Skeletal muscle satellite cell (primary cell): ENCODE measurements around the gene ACADS.
A peak's percentile ranks its signal among the peaks of the same experiment; 100 is the strongest.

ENCODE experiments used
- H3K27me3 ChIP-seq: 2 replicates; pipeline ENCODE4 v1.7.0; 2013; ENCODE audit warnings: low read length; ENCODE audit not compliant: control insufficient read depth, insufficient read depth
- H3K36me3 ChIP-seq: 2 replicates; pipeline ENCODE4 v1.7.0; 2013; ENCODE audit warnings: mild to moderate bottlenecking, control low read depth, low read length; ENCODE audit not compliant: insufficient read depth
- H3K4me1 ChIP-seq: 2 replicates; pipeline ENCODE4 v1.7.0; 2013; ENCODE audit warnings: low read length; ENCODE audit not compliant: control insufficient read depth, insufficient read depth
- H3K4me2 ChIP-seq: 2 replicates; pipeline ENCODE4 v1.7.0; 2013; ENCODE audit warnings: mild to moderate bottlenecking, low read length
- H3K4me3 ChIP-seq: 2 replicates; pipeline ENCODE4 v1.7.0; 2013; ENCODE audit warnings: low read length
- H3K9ac ChIP-seq: 2 replicates; pipeline ENCODE4 v1.7.0; 2013; ENCODE audit warnings: mild to moderate bottlenecking, low read depth, low read length, moderate library complexity
- H3K9me3 ChIP-seq: replicated peaks from 2 replicates; pipeline ENCODE4 v1.7.0; 2013; ENCODE audit warnings: mild to moderate bottlenecking, control low read depth, low read length

The ACADS gene

DNA sequence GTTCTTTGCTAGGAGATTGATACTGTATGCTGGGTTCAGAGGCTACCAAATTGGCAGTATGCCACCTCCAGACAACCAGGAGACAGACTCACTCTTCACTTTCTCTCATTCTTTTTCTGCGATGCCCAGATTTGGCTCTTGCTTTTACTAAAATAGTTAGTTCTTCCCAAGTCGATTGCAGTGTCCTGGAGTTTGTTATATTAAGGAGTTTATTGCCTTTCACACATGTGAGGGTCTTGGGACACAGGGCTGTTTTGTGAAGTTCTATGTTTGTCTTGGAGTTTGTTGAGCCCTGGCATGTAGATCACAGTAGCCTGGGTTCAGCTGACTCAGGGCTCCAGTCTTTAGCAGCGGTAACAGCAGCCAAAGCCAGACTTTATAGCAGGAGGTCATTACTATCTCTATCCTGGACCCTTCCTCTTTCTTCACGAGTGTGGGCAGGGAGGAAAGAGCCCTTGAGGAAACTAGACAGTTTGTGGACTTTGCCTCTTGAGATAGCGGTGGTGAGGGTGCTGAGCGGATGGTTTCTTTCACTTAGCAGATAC is 37.0 kb upstream of the ACADS start:
- Histone ChIP-seq H3K36me3 (no peaks in the 10 kb centered on the region), H3K27me3 (no peaks in the 10 kb centered on the region), H3K4me2 (peak overlapping the region; percentile 93), H3K4me3 (peak overlapping the region; percentile 91), H3K4me1 (peaks cover 23% of the 10 kb centered on the region), H3K9me3 (no peaks in the 10 kb centered on the region), H3K9ac (peak overlapping the region; percentile 94)

DNA sequence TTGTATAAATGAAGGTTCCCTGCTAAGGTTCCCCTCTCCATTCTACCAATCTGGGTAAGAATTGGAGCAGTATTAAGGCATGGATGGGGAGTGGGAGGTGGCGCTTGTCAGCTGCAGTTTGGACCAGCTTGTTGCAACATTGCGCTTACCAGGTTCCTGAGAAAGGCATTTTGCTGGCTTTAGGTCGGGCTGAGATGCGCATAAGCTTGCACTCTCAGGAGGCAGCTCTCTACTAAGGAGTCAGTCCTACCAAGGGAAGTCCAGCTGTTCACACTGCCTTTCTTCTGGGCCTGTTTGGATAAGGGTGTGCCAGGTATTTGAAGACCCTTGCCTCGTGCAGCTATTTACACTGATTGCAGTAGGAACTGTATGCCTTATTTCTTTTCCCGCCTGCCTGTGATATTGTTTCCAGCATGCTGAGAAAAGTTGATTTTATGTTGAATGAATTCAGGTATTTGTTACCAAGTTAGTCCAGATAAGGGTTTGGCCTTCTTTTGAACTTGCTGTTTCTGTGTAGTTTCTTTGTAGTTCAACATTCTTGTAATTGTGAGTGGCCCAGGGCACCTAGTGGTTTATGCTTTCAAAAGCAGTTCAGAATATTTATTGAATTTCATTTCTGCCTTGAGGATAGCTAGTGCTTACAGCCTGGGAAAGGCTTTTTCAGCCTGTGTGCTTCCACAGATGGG is 36.1 kb upstream of the ACADS start:
- peaks cover 5% of the 10 kb centered on the region for H3K36me3 ChIP-seq
- peak overlapping the region; percentile 91 for H3K4me3 ChIP-seq
- H3K4me2 ChIP-seq = peak overlapping the region; percentile 93
- H3K4me1 ChIP-seq = peaks cover 23% of the 10 kb centered on the region
- H3K9me3 ChIP-seq = no peaks in the 10 kb centered on the region
- no peak overlapping the region for H3K9ac ChIP-seq
- no peaks in the 10 kb centered on the region for H3K27me3 ChIP-seq

DNA sequence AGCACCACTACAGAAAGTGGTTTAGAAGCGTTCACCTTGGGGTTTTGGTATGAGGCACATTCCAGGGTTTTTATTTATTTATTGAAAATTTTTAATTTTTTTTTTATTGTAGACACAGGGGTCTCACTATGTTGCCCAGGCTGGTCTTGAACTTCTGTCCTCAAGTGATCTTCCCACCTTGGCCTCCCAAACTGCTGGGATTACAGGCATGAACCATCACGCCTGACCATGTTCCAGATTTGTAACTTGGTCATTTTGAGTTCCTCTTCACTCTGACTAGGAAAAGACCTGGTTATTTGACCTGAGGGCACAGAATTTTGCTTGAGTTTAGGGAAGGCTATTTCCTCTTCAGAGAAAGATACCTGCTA is 35.6 kb upstream of the ACADS start:
- peaks cover 23% of the 10 kb centered on the region for H3K4me1 ChIP-seq
- no peaks in the 10 kb centered on the region for H3K9me3 ChIP-seq
- peaks cover 10% of the 10 kb centered on the region for H3K36me3 ChIP-seq
- H3K4me3 ChIP-seq = no peak overlapping the region
- H3K9ac ChIP-seq = no peak overlapping the region
- H3K27me3 ChIP-seq = no peaks in the 10 kb centered on the region
- peak overlapping the region; percentile 93 for H3K4me2 ChIP-seq

DNA sequence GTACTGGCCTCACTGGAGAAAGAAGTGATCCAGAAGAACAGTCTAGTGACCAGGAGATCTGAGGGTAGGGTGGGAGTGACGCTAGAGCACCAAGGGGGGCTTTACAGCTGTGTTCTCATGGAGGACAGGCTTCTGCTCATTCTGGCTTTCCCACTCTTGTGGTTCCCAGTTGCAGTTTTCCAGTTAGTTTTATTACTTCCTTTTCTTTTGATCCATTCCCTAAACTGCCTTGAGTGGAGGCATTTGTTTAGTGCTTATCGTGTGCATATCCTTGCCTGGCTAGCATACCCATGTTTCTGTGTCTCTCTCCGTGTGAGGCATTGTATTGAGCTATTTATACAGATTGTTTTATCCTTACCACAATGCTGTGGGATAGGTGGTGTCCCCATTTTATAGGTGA is 34.6 kb upstream of the ACADS start:
- no peaks in the 10 kb centered on the region for H3K27me3 ChIP-seq

DNA sequence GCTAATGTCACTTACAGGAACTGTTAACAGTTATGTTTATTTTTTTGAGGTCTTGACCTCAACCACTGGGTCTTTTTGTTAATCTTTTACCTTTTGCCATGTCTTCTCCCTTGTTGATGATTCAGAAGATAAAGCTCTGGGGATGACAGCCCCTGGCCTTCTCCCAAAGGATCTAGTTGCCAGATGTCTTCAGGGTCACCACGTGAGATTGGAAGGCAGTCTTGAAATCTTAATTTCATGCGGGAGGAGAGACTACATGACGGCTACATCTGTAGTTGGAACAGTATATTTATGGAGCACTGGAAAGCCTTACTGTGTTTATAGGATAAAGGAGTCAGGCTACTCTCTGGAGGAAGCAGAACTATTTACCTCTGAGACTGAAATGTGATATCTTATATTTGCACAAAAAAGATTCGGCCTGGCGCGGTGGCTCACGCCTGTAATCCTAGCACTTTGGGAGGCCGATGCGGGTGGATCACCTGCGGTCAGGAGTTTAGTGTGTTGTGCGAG is 33.0 kb upstream of the ACADS start:
- Histone ChIP-seq H3K4me2 (no peak overlapping the region), H3K4me1 (peaks cover 21% of the 10 kb centered on the region), H3K9ac (no peak overlapping the region), H3K27me3 (no peaks in the 10 kb centered on the region), H3K4me3 (no peak overlapping the region), H3K9me3 (no peaks in the 10 kb centered on the region), H3K36me3 (peaks cover 34% of the 10 kb centered on the region)

More for the DNA sequence above, 34.6 kb upstream of the ACADS start:
- Histone ChIP-seq H3K4me1 (peaks cover 22% of the 10 kb centered on the region), H3K4me2 (no peak overlapping the region), H3K9ac (no peak overlapping the region), H3K9me3 (no peaks in the 10 kb centered on the region), H3K36me3 (peaks cover 19% of the 10 kb centered on the region), H3K4me3 (no peak overlapping the region)

DNA sequence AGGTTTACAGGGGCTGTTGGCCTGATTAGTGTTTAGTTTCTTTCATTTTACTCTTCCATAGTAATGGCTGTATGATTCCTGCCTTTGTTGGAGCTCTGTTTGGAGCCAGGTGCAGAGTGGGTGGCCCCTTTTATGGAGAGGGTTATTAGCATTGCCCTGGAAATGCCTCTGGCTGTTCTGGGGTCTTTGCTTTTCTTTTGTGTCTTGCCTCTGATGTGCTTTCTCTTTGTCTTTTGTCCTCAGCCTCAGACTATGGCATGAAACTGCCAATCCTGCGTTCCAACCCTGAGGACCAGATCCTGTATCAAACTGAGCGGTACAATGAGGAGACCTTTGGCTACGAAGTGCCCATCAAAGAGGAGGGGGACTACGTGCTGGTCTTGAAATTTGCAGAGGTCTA is 31.8 kb upstream of the ACADS start:
- peaks cover 16% of the 10 kb centered on the region for H3K4me1 ChIP-seq
- no peak overlapping the region for H3K4me3 ChIP-seq
- H3K27me3 ChIP-seq = no peaks in the 10 kb centered on the region
- no peak overlapping the region for H3K9ac ChIP-seq
- no peaks in the 10 kb centered on the region for H3K9me3 ChIP-seq
- H3K4me2 ChIP-seq = no peak overlapping the region
- peaks cover 46% of the 10 kb centered on the region for H3K36me3 ChIP-seq

DNA sequence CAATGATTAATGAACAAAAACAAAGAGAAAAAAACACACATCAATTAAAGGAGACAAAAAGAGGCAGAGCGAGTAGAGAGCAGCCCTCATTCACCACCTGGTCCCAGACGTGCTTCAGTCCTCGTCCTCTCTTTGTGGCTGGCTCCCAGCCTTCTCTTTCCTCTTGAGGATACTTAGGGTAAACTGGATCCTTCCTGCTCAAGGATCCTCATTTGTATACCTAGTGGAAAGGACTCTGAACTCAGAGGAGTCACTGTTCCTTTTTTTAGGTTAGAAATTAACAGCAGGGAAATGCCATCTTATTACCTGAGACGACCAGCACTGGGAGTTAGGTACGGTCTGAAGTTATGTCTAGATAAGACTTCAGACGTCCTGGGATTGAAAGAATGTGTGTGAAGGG is 29.0 kb upstream of the ACADS start:
- H3K9me3 ChIP-seq = no peaks in the 10 kb centered on the region
- H3K4me3 ChIP-seq = no peak overlapping the region
- no peak overlapping the region for H3K4me2 ChIP-seq
- peaks cover 70% of the 10 kb centered on the region for H3K36me3 ChIP-seq
- no peak overlapping the region for H3K9ac ChIP-seq
- H3K4me1 ChIP-seq = peaks cover 5% of the 10 kb centered on the region
- no peaks in the 10 kb centered on the region for H3K27me3 ChIP-seq

DNA sequence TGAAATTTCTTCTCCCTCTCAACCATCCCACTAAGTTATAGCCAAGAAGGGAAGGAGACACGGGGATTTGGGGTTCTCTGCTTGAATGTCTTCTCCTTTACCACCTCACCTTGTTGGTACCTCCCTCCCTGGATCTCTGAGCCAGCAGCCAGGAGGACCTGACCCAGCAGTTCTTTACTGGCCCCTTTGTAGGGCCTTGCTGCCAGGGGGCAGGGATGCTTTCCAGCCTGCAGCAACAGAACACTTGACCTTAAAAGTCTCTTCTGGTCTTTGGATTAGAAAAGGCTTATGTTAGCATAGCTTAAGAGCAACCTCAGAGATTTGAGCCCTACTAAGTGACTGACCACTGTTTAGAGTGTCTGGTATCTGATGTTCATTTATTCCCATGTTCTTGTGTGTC is 28.3 kb upstream of the ACADS start:
- Histone ChIP-seq H3K4me2 (no peak overlapping the region), H3K27me3 (no peaks in the 10 kb centered on the region), H3K4me3 (no peak overlapping the region), H3K9me3 (no peaks in the 10 kb centered on the region), H3K4me1 (peaks cover 4% of the 10 kb centered on the region), H3K9ac (no peak overlapping the region), H3K36me3 (peaks cover 76% of the 10 kb centered on the region)

DNA sequence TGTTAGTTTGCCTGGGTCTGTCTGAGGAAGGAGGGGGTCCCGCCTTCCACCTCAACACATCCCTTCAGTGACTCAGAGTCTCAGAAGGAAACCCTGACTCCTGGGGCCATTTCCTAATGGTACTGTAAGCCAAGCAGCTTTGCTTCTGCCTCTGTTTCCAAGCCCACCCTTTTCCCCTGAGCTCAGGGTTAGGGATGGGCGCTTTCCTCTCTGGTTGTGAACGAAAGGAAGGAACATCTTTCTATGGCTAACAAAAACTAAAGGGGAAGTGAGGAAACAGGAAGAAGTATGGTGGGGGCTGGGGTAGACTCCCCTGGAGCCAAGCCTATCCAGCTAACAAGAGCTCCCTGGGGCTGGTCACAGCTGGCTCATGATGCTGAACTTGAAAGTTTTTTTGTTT is 27.0 kb upstream of the ACADS start:
- Histone ChIP-seq H3K4me3 (no peak overlapping the region), H3K36me3 (peaks cover 85% of the 10 kb centered on the region), H3K4me1 (no peaks in the 10 kb centered on the region), H3K27me3 (no peaks in the 10 kb centered on the region), H3K9me3 (no peaks in the 10 kb centered on the region), H3K4me2 (no peak overlapping the region), H3K9ac (no peak overlapping the region)

DNA sequence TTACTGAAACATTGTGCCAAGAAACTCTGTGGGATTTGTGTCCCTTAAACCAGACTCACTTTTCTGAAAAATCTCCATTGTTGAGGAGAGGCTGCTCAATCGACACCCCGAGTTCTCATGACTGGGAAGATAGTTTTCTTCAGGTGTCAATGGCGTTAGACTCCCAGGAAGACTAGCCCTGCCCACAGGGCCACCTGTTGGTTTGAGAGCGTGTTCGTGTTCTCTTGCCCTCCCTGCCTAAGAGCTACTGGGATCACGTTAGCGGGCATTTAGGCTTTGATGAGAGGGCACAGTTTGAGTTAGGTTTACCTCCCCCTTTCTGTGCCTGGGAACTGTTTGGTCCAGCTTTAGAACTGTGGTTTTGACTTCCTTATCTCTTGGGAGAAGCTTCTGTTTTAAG is 26.1 kb upstream of the ACADS start:
- H3K36me3 ChIP-seq = peaks cover 79% of the 10 kb centered on the region
- H3K4me1 ChIP-seq = no peaks in the 10 kb centered on the region
- H3K4me2 ChIP-seq = no peak overlapping the region
- no peak overlapping the region for H3K9ac ChIP-seq
- no peak overlapping the region for H3K4me3 ChIP-seq
- H3K27me3 ChIP-seq = no peaks in the 10 kb centered on the region
- H3K9me3 ChIP-seq = no peaks in the 10 kb centered on the region

DNA sequence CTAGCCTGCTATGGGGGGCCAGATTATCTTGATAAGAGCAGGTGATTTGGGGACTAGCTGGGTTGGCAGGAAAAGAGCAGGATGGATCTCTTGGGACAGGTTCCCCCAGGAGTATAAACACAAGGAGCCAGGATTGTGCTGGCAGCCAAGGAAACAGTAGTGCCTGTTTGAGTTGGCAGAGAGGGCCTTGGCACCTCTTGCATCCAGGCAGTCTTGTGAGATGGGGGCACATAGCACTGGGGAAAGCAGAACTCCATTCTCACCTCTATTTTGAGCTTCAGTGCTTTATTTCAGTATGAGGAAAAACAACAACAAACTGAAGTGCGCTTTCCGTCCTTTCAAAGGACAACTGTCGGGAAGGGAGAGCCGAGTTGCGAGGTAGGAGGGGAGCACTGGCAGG is 24.7 kb upstream of the ACADS start:
- Histone ChIP-seq H3K4me1 (no peaks in the 10 kb centered on the region), H3K4me2 (no peak overlapping the region), H3K9ac (no peak overlapping the region), H3K9me3 (no peaks in the 10 kb centered on the region), H3K4me3 (no peak overlapping the region), H3K36me3 (peaks cover 66% of the 10 kb centered on the region), H3K27me3 (no peaks in the 10 kb centered on the region)

DNA sequence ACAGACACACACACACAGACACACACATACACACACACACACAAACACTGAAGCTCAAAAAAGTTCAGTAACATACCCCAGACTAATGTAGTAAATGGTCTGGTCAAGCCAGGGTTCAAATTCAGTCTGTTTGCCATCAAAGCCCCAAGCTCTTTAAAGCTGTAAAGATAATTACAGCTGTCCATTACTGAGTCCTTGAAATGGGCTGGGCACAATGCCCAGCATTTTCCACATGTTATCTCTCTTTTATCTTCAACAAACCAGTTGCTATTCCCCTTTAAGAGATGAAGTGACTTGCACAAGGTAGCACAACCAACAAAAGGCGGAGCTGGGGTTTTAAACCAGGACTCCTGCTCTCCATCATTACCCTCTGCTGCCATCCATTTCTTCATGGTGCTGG is 23.0 kb upstream of the ACADS start:
- Histone ChIP-seq H3K36me3 (peaks cover 50% of the 10 kb centered on the region), H3K9ac (no peak overlapping the region), H3K9me3 (no peaks in the 10 kb centered on the region), H3K27me3 (no peaks in the 10 kb centered on the region), H3K4me3 (no peak overlapping the region), H3K4me1 (no peaks in the 10 kb centered on the region), H3K4me2 (no peak overlapping the region)
